ENCODE measurements around the gene GFPT2.

Gene GFPT2

DNA sequence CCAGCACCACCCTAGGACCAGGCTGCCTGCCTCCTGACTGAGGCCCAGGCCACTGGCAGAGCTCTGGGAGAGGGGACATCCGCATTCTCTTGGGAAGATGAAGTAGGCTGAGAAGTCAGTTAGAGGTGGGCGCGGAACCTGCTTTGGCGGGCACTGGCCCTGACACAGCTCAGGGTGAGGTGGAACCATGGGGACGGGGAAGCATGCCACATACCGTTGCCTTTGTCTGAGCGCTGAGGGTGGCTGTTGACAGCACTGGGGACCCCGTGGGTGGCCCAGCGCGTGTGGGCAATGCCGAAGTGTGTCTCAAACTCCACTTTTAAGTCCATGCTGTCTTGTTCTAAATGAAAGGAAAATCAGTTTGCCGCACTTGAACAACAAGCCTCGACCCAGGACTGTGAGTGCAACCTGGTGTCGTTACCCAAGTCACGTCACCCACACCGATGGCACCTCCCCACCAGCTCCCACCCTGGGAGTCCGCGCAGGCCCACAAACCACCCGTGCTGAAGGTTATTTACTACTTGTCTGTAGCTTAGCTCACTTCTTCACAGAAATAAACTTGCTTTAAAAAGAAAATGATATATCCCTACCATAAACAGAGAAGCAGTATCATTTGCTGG lies 17.4 kb downstream of the GFPT2 start:
- Histone ChIP-seq H3K36me3 (ENCODE audit: control insufficient read depth in 2 of 2, insufficient read depth in 1 of 2, low read length in 2 of 2) (peaks cover 0 to 51% of the 10 kb centered on the region in 2 experiments; a peak in 2 of 3 replicates), H3K9me3 (ENCODE audit: control insufficient read depth, insufficient read depth, low read depth, low read length) (no peaks in the 10 kb centered on the region), H3K4me3 (ENCODE audit: low read depth, low read length) (no peak overlapping the region), H3K27ac (ENCODE audit: extremely low read depth, low read depth, low read length) (no peak overlapping the region), H3K4me1 (ENCODE audit: control insufficient read depth, insufficient read depth, low read length) (no peaks in the 10 kb centered on the region)
- no peak for TF ChIP-seq ZNF350 (tag by site-specific recombination; IDR thresholded peaks at IDR 0.05)
- no peak for TF ChIP-seq ZNF280D (tag by site-specific recombination; IDR thresholded peaks at IDR 0.05)
- TF ChIP-seq ZBTB10 (tag by site-specific recombination; IDR thresholded peaks at IDR 0.05): no peak
- TF ChIP-seq, protein P1, sequence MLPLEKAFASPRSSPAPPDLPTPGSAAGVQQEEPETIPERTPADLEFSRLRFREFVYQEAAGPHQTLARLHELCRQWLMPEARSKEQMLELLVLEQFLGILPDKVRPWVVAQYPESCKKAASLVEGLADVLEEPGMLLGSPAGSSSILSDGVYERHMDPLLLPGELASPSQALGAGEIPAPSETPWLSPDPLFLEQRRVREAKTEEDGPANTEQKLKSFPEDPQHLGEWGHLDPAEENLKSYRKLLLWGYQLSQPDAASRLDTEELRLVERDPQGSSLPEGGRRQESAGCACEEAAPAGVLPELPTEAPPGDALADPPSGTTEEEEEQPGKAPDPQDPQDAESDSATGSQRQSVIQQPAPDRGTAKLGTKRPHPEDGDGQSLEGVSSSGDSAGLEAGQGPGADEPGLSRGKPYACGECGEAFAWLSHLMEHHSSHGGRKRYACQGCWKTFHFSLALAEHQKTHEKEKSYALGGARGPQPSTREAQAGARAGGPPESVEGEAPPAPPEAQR (tag by site-specific recombination; IDR thresholded peaks at IDR 0.05): no peak
- TF ChIP-seq SP3 (tag by site-specific recombination; IDR thresholded peaks at IDR 0.05): no peak
- TF ChIP-seq, protein P2, sequence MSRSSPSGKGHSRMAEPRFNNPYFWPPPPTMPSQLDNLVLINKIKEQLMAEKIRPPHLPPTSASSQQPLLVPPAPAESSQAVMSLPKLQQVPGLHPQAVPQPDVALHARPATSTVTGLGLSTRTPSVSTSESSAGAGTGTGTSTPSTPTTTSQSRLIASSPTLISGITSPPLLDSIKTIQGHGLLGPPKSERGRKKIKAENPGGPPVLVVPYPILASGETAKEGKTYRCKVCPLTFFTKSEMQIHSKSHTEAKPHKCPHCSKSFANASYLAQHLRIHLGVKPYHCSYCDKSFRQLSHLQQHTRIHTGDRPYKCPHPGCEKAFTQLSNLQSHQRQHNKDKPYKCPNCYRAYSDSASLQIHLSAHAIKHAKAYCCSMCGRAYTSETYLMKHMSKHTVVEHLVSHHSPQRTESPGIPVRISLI (tag by site-specific recombination; IDR thresholded peaks at IDR 0.05): no peak
- no peak for TF ChIP-seq ZNF768 (tag by site-specific recombination; IDR thresholded peaks at IDR 0.05)
- POLR2A ChIA-PET: interaction anchor here (0.5 kb wide), 1 partner anchor 38 kb away, joined by 3 read pairs; no protein-coding TSS in a partner anchor
- CTCF ChIA-PET: interaction anchor here (1.3 kb wide), 1 partner anchor 42 kb away, joined by 3 read pairs; no protein-coding TSS in a partner anchor

- Histone ChIP-seq H3K36me3 (ENCODE audit: control insufficient read depth in 2 of 2, insufficient read depth in 1 of 2, low read length in 2 of 2) (peaks cover 0 to 58% of the 10 kb centered on the region in 2 experiments; a peak in 2 of 3 replicates), H3K4me1 (ENCODE audit: control insufficient read depth, insufficient read depth, low read length) (no peaks in the 10 kb centered on the region), H3K4me3 (ENCODE audit: low read depth, low read length) (no peak overlapping the region), H3K27ac (ENCODE audit: extremely low read depth, low read depth, low read length) (no peak overlapping the region), H3K9me3 (ENCODE audit: control insufficient read depth, insufficient read depth, low read depth, low read length) (no peaks in the 10 kb centered on the region)
- TF ChIP-seq ZIC2 (tag by site-specific recombination; IDR thresholded peaks at IDR 0.05) (peak; percentile 9; the same call in 1 of the 2 replicates), ZNF585B (tag by site-specific recombination; IDR thresholded peaks at IDR 0.05) (no peak)
- TF ChIP-seq, protein P3, sequence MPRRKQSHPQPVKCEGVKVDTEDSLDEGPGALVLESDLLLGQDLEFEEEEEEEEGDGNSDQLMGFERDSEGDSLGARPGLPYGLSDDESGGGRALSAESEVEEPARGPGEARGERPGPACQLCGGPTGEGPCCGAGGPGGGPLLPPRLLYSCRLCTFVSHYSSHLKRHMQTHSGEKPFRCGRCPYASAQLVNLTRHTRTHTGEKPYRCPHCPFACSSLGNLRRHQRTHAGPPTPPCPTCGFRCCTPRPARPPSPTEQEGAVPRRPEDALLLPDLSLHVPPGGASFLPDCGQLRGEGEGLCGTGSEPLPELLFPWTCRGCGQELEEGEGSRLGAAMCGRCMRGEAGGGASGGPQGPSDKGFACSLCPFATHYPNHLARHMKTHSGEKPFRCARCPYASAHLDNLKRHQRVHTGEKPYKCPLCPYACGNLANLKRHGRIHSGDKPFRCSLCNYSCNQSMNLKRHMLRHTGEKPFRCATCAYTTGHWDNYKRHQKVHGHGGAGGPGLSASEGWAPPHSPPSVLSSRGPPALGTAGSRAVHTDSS (tag by site-specific recombination; IDR thresholded peaks at IDR 0.05): no peak
- ChIA-PET CTCF (interaction anchor here (0.7 to 1.3 kb wide), 3 partner anchors 14 to 42 kb away, joined by 3 read pairs; no protein-coding TSS in a partner anchor), POLR2A (interaction anchor here (0.5 kb wide), 1 partner anchor 38 kb away, joined by 3 read pairs; no protein-coding TSS in a partner anchor)
These were observed 18.2 kb downstream of the GFPT2 start for GRCh38 chr5:180334751-180335613.

All from HEK293 (cell line).